ENCODE results near the gene MS4A15.

Gene MS4A15

GRCh38 chr11:60780065-60780464 lies 23.4 kb downstream of the MS4A15 start:
- DNase-seq = no peak

DNA sequence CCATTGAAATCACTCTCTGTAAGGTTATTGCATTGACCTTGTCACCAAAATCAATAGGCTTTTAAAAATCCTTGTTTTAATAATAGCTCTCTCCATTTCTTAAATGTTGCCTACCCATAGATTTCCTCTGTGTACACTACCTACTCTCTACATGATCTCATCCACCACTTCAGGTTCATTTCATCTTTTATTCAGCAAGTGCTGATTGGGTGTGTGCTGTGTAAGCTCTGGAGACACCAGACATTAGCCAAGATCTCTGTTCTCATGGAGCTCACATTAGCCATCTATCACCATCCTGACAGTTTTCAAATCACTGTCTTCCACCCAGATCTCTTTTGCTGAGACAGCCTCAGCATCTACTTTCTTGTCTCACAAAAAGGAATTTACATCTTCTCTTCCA lies 24.1 kb downstream of the MS4A15 start:
- peak in 1 of 3 experiments; percentile 9 for DNase-seq

DNA sequence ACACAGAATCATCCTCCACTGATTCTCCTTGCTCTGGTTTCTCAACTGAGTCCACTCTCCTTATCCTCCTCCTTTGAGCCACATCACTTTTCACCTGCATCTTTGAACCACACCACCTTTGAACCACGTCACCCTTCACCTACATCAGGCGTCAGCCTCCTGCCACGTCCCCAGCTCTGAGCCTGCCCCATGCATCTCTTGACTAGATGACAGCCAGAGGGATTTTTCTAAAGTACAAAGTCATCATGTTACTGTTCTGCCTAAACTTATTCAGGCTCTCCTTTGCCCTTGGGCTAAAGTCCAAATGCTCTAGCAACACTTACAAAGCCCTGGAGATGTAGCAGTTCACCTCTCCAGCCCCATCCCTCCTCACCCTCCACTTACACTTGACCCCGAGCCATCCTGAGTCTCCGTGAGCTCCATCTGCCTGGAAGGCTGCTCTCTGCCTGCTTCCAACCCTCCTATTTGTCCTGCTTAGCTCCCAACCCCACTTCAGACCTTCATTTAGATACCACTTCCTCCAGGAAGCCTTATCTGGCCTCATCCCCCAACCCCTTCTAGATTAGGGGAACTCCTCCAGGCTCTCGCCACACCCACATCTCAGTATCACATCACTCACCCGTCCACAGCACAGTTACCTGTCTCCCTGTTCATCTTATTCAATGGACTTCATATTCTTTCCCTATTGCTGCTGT lies 24.8 kb downstream of the MS4A15 start:
- DNase-seq = no peak

- no peak for DNase-seq
Observed at GRCh38 chr11:60781981-60782316, 25.3 kb downstream of the MS4A15 start.

- no peak for DNase-seq
Observed at GRCh38 chr11:60782393-60783140, 25.9 kb downstream of the MS4A15 start.

GRCh38 chr11:60783141-60783484 lies 26.4 kb downstream of the MS4A15 start:
- DNase-seq = no peak

DNA sequence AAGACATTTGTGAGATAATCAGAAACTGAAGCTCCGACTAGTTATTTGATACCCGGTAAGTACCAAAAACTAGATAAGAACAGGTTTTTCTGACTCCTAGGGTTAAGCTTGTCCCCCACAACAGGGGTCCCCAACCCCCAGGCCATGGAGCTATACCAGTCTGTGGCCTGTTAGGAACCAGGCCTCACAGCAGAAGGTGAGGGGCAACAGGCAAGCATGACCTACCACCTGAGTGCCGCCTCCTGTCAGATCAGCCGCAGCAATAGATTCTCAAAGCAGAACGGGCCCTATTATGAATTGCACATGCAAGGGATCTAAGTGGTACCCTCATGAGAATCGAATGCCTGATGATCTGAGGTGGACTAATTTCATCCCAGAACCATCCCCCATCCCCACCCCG lies 27.2 kb downstream of the MS4A15 start:
- DNase-seq = no peak

DNA sequence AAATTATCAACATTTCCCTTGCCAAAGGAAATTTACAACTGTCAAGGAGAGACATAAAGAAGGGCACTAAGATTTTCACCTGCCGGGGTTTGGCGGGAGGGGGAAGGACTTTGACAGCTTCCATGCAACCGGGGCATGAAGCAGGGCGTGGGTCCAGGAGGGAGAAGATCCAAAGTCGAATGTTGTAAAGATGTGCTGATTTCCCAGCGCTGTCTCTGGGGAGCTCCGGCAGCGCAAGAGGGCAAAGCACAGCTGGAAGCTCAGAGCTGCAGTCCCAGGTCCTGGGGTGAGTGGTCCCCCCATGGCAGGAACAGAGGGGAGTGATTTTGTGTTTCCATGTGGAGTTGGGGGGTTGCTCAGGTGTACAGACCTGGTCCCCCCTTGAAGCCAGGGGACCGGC lies 28.5 kb downstream of the MS4A15 start, which contains the start of gene MS4A10:
Gene MS4A10 (plus strand): TSS at position 198 of the 400 bp plus-strand sequence. CDS start 5,003 bp downstream, outside the sequence.
- no peak for DNase-seq

GRCh38 chr11:60785806-60786361 lies 29.2 kb downstream of the MS4A15 start:
- DNase-seq = no peak

GRCh38 chr11:60786811-60787567 lies 30.3 kb downstream of the MS4A15 start:
- no peak for DNase-seq

DNA sequence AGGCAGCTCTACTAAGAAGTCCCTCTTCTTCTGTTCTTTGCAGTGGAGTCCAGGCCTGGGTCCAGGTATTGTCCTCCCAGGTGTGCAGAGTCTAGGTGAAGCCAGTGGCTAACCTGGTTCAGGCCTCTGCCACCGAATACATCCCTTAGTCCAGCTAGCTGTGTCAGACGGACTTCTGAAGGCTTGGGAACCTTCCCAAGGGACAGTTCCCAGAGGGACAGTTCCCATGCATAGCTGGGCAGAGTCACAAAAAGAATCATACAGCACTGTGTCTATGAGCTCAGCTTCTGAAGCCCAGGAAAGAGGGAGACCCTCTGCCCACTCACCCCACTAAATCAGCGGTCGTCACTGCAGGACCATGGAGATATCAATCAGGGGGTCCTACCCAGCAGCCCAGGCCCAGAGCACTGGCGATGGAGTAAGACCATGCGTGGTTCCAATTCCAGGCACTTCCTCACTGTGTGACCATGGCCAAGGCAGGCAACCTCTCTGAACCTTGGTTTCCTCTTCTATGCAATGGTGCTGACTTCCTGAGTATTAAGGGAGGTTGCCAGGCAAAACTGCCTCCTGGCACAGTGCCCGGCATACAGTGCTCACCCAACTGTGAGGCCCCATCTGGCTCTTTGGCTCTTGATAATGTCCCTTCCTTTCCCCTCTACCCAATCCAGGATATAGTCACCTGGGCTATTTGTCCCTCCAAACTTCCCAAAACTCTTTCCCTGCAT lies 31.9 kb downstream of the MS4A15 start:
- no peak for DNase-seq

DNA sequence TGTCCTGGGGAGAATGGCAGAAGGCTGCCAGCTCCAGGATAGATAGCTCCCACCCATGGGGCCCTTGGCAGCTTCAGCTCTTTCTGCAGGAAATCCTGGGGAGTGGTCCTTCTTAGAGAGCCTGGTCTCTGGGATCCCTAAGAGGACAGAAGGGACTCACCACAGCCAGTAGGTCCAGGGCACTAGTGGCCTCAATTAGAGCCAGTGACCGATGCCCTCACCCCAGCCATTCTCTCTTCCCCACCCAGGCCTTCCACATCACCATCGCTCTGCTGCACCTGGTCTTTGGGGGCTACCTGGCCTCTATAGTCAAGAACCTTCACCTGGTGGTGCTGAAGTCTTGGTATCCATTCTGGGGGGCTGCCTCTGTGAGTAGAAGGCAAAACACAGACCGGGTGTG lies 34.1 kb downstream of the MS4A15 start:
- DNase-seq = no peak

DNA sequence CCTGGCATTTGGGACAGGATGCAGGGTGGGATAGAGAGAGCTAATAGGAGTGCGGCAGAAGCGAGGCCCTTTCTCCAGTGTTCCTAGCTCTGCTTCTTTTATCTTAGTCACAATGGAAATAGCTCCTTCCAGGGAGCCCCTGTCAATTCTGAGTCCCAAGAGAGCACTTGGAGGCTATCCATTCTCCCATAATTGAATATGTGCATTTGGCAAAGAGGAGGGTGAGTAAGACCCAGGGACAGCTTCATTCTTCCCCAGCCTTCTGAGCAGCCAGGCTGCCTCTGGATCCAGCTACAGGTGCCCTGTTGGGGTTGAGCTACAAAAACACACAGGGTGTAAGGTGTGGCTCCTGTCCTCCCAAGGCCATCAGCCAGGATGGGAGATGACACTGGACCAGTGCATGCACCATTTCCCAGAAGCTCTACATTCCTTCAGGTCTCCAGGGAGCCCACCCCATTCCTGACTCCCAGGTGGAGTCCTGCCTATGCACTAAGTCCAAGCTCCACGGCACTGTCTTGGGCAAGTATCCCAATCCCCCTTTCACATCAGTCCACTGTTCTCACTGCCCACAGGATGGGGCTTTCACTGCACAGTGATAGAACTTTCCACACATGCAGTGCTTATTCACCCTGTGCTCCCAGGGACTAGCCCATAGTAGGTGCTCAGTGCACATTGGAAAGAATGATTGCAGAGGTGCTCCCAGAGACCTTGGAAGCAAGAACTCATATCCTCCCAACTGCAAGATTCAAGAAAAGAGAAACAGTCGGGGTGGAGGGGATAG lies 34.7 kb downstream of the MS4A15 start:
- DNase-seq = no peak

DNA sequence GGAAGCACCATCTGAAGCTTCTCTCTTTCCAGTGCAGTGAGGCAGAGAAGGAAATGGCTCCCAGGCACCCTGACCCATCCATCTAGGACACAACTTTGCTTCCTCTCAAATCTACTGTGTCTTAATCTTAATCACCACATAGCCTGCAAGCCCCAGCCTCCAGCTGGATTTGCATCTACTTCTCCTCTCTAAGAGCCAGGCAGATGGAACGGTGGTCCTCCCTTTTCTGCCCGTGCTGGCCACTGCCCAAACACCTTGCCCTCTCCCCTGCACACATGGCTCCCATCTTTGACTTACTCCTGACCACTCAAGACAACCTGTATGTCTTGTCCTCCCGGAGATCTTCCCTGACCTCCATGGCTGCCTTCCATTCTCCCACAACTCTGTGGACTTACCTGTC lies 35.9 kb downstream of the MS4A15 start:
- DNase-seq = no peak

GRCh38 chr11:60795291-60795690 lies 38.6 kb downstream of the MS4A15 start:
- DNase-seq = no peak

DNA sequence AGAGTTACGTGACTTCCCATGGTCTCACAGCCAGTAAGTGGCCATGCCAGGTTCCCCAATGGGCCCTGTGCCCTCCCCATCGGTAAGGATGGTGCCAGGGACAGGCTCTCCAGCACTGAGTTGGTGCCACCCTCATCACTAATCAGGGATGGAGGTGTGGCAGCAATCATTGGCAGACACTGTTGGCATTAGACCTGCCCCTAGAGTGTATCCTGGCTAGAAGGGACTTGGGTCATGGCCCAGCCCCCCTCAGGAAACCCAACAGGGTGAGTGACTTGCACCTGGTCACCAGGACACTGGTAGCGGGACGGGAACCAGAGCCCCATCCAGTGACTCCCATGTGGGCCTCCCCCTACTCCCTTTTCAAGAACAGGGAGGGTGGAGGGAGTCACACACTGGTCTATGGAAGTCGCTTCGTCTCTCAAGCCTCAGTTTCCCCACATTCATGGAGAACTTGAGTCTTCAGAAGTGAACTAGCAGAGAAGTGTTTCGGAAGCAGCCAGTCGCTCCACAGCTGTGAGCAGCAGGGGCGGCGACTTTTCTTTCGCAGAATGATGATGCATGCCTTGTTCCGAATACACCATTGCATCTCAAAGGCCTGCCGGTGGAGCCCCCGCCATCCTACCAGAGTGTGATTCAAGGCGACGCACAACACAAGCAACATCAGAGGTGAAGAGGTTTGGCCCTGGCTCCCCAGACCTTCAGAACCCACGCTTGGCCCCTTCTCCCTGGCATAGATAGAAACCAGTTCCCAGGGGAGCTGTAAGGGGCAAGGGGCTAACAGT lies 41.4 kb downstream of the MS4A15 start:
- no peak for DNase-seq

- no peak for DNase-seq
Observed at GRCh38 chr11:60798631-60799030, 42.0 kb downstream of the MS4A15 start.

DNA sequence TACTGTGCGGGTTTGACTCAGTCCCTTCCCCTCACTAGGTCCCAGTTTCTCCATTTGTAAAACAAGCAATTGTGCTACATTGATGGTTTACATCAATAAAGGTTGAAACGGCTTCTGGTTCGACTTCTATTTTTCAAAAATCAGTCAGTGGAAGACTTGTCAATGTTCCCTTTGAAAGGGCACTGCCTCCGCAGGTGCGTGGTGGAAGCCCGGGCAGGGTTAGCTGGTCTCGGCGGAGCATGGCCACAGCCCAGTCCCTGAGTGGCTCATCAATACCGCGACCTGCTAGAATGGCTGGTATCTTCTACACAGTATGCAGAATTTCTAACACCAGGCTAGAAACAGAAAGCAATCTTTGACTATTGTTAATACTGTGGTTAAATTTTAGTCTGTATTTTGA lies 44.5 kb downstream of the MS4A15 start:
- DNase-seq = no peak

GRCh38 chr11:60803273-60803936 lies 46.7 kb downstream of the MS4A15 start:
- DNase-seq = no peak

DNA sequence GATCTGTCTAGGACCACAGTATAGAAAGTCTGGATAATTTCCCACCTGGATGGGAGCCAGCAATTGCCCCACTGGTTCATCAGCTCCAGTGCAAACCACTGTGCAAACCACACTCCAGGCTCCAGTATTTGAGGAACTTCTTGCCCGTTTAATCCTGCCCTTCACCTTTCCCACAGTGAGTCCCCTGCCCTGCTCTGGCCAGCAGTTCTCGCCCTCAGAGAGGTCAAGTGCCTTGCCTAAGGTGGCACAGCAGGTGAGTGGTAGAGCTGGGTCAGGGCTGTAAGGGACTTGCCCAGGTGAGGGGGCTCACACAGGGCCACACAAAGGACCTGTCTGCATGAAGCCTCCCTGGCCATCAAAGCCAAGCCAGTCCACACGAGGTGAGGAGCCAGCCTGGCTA lies 52.6 kb downstream of the MS4A15 start:
- no peak for DNase-seq

GRCh38 chr11:60809691-60810090 lies 53.0 kb downstream of the MS4A15 start:
- DNase-seq = no peak

Measured in NCI-H1417 (cell line).